Prostate gland (tissue), 2 donors: Measurements from ENCODE around the gene PNRC1.

Experiments
- POLR2A ChIP-seq: fragments of 450-650 bp; IDR thresholded peaks from one replicate; pipeline ENCODE4 v1.6.1; 2016; ENCODE audit warnings: antibody characterized with exemption, mild to moderate bottlenecking
- POLR2AphosphoS5 ChIP-seq: sonication (generic); formaldehyde crosslinking; IDR thresholded peaks from one replicate; pipeline ENCODE4 v1.6.1; 2017; ENCODE audit warnings: antibody characterized with exemption
- TF ChIP-seq, protein P1 (sequence below), 4 experiments: fragments of 200-600 bp in 2 of 4; fragments of 450-650 bp in 2 of 4; sonication (generic) in 2 of 4; IDR thresholded peaks; 1 replicate in 3 of 4; 2 replicates in 1 of 4; pipeline ENCODE4 v1.5.1; 2016 to 2019; ENCODE audit warnings: antibody characterized with exemption in 4 of 4, mild to moderate bottlenecking in 2 of 4, moderate library complexity in 2 of 4

DNA sequence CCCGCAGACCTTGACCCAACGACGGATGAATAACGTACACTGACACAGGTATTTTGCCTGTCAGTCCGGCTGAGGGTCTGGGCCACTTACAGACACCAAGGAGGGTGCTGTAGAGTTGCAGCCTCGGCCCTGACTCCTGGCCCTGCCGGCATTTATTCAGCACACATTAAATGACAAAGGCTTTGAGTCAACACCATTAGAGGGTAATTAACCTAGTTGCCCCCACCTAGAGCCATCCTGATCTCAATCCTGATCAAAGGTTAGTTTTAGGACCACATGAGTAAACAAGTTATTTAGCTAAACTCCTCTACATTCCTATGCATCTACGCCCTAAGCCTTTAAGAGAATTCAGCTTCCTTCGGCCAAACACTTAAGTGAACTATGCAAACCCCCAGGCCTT lies 53.4 kb downstream of the PNRC1 start:
- TF ChIP-seq, protein P1, sequence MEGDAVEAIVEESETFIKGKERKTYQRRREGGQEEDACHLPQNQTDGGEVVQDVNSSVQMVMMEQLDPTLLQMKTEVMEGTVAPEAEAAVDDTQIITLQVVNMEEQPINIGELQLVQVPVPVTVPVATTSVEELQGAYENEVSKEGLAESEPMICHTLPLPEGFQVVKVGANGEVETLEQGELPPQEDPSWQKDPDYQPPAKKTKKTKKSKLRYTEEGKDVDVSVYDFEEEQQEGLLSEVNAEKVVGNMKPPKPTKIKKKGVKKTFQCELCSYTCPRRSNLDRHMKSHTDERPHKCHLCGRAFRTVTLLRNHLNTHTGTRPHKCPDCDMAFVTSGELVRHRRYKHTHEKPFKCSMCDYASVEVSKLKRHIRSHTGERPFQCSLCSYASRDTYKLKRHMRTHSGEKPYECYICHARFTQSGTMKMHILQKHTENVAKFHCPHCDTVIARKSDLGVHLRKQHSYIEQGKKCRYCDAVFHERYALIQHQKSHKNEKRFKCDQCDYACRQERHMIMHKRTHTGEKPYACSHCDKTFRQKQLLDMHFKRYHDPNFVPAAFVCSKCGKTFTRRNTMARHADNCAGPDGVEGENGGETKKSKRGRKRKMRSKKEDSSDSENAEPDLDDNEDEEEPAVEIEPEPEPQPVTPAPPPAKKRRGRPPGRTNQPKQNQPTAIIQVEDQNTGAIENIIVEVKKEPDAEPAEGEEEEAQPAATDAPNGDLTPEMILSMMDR (IDR thresholded peaks at IDR 0.05): no peak
- TF ChIP-seq POLR2AphosphoS5: no peak
- no peak for TF ChIP-seq POLR2A
